WTC11 (cell line): ENCODE results near the gene OGA. TPM values are rescaled to one million over a fixed set of nuclear protein-coding genes. Genes with fewer than 3 reads are reported as not detected.

Experiments
- ATAC-seq: fragments of 200-7000 bp; cut with Tn5 transposase; 2 replicates; pipeline ENCODE4 v1.10.0; 2021; ENCODE audit warnings: mild to moderate bottlenecking, moderate library complexity
- CTCF ChIA-PET: fragments of 300-600 bp; sonication (Branson Sonifier 250); formaldehyde crosslinking; loops from one replicate; lab custom pipeline; 2021; ENCODE audit warnings: antibody characterized with exemption; lab: Charles Lee
- POLR2A ChIA-PET: fragments of 350-600 bp; sonication (Branson Sonifier 250); formaldehyde crosslinking; loops from one replicate; lab custom pipeline; 2021; ENCODE audit warnings: antibody characterized with exemption; lab: Charles Lee
- DNase-seq: peaks from one replicate; pipeline ENCODE4 v3.0.0; 2021; ENCODE audit warnings: low spot score
- H3K27ac Mint-ChIP-seq: 2 replicates; pipeline ENCODE4 v1.8.0; 2021; ENCODE audit warnings: mixed read lengths
- H3K27me3 Mint-ChIP-seq: 2 replicates; pipeline ENCODE4 v1.8.0; 2021; ENCODE audit warnings: low read depth, mild to moderate bottlenecking, moderate library complexity, mixed read lengths
- H3K36me3 Mint-ChIP-seq: 2 replicates; pipeline ENCODE4 v1.8.0; 2021; ENCODE audit warnings: mixed read lengths
- H3K4me1 Mint-ChIP-seq: 2 replicates; pipeline ENCODE4 v1.8.0; 2022; ENCODE audit warnings: mixed read lengths
- H3K4me3 Mint-ChIP-seq: 2 replicates; pipeline ENCODE4 v1.8.0; 2021; ENCODE audit warnings: mild to moderate bottlenecking, moderate library complexity, mixed read lengths
- H3K9me3 Mint-ChIP-seq: 2 replicates; pipeline ENCODE4 v1.8.0; 2021; ENCODE audit warnings: mixed read lengths
- CREM ChIP-seq: sonication (generic); formaldehyde crosslinking; IDR thresholded peaks from 2 replicates; pipeline ENCODE4 v1.8.1; 2022; ENCODE audit warnings: mild to moderate bottlenecking, missing genetic modification reagents, moderate library complexity
- CTCF ChIP-seq: fragments of 200-600 bp; IDR thresholded peaks from 2 replicates; pipeline ENCODE4 v1.8.0; 2022; ENCODE audit warnings: antibody characterized with exemption
- E2F5 ChIP-seq: sonication (generic); formaldehyde crosslinking; IDR thresholded peaks from 2 replicates; pipeline ENCODE4 v1.8.1; 2022; ENCODE audit warnings: mild to moderate bottlenecking, moderate library complexity, missing genetic modification reagents
- ETV6 ChIP-seq: sonication (generic); formaldehyde crosslinking; IDR thresholded peaks from 2 replicates; pipeline ENCODE4 v1.8.1; 2022; ENCODE audit warnings: mild to moderate bottlenecking, missing genetic modification reagents
- FOXJ3 ChIP-seq: sonication (generic); formaldehyde crosslinking; IDR thresholded peaks from 2 replicates; pipeline ENCODE4 v1.9.0; 2021; ENCODE audit warnings: missing genetic modification reagents, mild to moderate bottlenecking, borderline replicate concordance
- FOXP1 ChIP-seq: sonication (generic); formaldehyde crosslinking; IDR thresholded peaks from 2 replicates; pipeline ENCODE4 v1.8.0; 2022; ENCODE audit warnings: missing genetic modification reagents, mild to moderate bottlenecking, moderate library complexity, borderline replicate concordance
- GABPB1 ChIP-seq: sonication (generic); formaldehyde crosslinking; IDR thresholded peaks from 2 replicates; pipeline ENCODE4 v1.8.1; 2023; ENCODE audit warnings: mild to moderate bottlenecking, missing genetic modification reagents
- IRF2 ChIP-seq: sonication (generic); formaldehyde crosslinking; IDR thresholded peaks from 2 replicates; pipeline ENCODE4 v1.8.0; 2022; ENCODE audit warnings: low read depth, missing genetic modification reagents, borderline replicate concordance
- JAZF1 ChIP-seq: fragments of 250-450 bp; sonication (Bioruptor Pico); IDR thresholded peaks from 2 replicates; pipeline ENCODE4 v1.9.0; 2021; ENCODE audit warnings: moderate library complexity, mild to moderate bottlenecking, inconsistent platforms
- KAT7 ChIP-seq: sonication (generic); formaldehyde crosslinking; IDR thresholded peaks from 2 replicates; pipeline ENCODE4 v1.8.1; 2023; ENCODE audit warnings: missing genetic modification reagents, mild to moderate bottlenecking, borderline replicate concordance
- MAX ChIP-seq: sonication (generic); formaldehyde crosslinking; IDR thresholded peaks from 2 replicates; pipeline ENCODE4 v1.8.0; 2022; ENCODE audit warnings: mild to moderate bottlenecking, missing genetic modification reagents
- MLX ChIP-seq: sonication (generic); formaldehyde crosslinking; IDR thresholded peaks from 2 replicates; pipeline ENCODE4 v1.8.1; 2023; ENCODE audit warnings: mild to moderate bottlenecking, missing genetic modification reagents, moderate library complexity
- NFYB ChIP-seq: sonication (generic); formaldehyde crosslinking; conservative IDR thresholded peaks from 2 replicates; pipeline ENCODE4 v1.8.0; 2022; ENCODE audit warnings: low read depth, missing genetic modification reagents
- SMAD4 ChIP-seq: sonication (generic); formaldehyde crosslinking; IDR thresholded peaks from 2 replicates; pipeline ENCODE4 v1.8.0; 2022; ENCODE audit warnings: mild to moderate bottlenecking, missing genetic modification reagents
- TEAD1 ChIP-seq: sonication (generic); formaldehyde crosslinking; IDR thresholded peaks from 2 replicates; pipeline ENCODE4 v1.8.0; 2022; ENCODE audit warnings: mild to moderate bottlenecking, missing genetic modification reagents
- TP53 ChIP-seq: sonication (generic); formaldehyde crosslinking; IDR thresholded peaks from 2 replicates; pipeline ENCODE4 v1.8.1; 2023; ENCODE audit warnings: mild to moderate bottlenecking, missing genetic modification reagents
- ZNF121 ChIP-seq: sonication (generic); formaldehyde crosslinking; IDR thresholded peaks from 2 replicates; pipeline ENCODE4 v1.8.0; 2023; ENCODE audit warnings: missing genetic modification reagents
- ZNF219 ChIP-seq: sonication (generic); formaldehyde crosslinking; IDR thresholded peaks from 2 replicates; pipeline ENCODE4 v1.8.0; 2023; ENCODE audit warnings: missing genetic modification reagents, mild to moderate bottlenecking, borderline replicate concordance
- ZNF281 ChIP-seq: sonication (generic); formaldehyde crosslinking; IDR thresholded peaks from 2 replicates; pipeline ENCODE4 v1.8.0; 2023; ENCODE audit warnings: mild to moderate bottlenecking, missing genetic modification reagents
- ZNF671 ChIP-seq: fragments of 250-450 bp; sonication (Bioruptor Pico); IDR thresholded peaks from 2 replicates; pipeline ENCODE4 v1.8.0; 2021; ENCODE audit warnings: mild to moderate bottlenecking
- total RNA-seq: library from RNA; stranded (reverse); gene quantifications from 3 replicates; pipeline ENCODE4 v1.2.3, GENCODE V29; 2021
- TF ChIP-seq, protein P1 (sequence below): sonication (generic); formaldehyde crosslinking; IDR thresholded peaks from 2 replicates; pipeline ENCODE4 v1.8.1; 2022; ENCODE audit warnings: missing genetic modification reagents, borderline replicate concordance
- TF ChIP-seq, protein P2 (sequence below): sonication (generic); formaldehyde crosslinking; IDR thresholded peaks from 2 replicates; pipeline ENCODE4 v1.8.0; 2022; ENCODE audit warnings: mild to moderate bottlenecking, missing genetic modification reagents

Gene OGA
- total RNA-seq, 1 experiment from 2014 or later: 111 TPM

GRCh38 chr10:101848894-101849351 lies 30.7 kb upstream of the OGA start (continued):
- TF ChIP-seq CREM (CRISPR knock-in tag) (no peak), SMAD4 (CRISPR knock-in tag) (no peak), TEAD1 (CRISPR knock-in tag) (no peak), TP53 (no peak), ZNF219 (no peak), GABPB1 (CRISPR knock-in tag) (no peak), FOXP1 (CRISPR knock-in tag) (no peak), MLX (no peak), JAZF1 (CRISPR knock-in tag) (no peak), ZNF671 (CRISPR knock-in tag) (no peak), E2F5 (no peak), KAT7 (CRISPR knock-in tag) (no peak), ETV6 (no peak)

- Mint-ChIP-seq H3K27me3 (peaks cover 2% of the 10 kb centered on the region; the same call in 1 of the 2 replicates), H3K36me3 (no peaks in the 10 kb centered on the region), H3K4me3 (no peak overlapping the region), H3K9me3 (no peaks in the 10 kb centered on the region), H3K4me1 (peaks cover 33% of the 10 kb centered on the region), H3K27ac (no peak overlapping the region; the same call in 1 of the 2 replicates)
- DNase-seq (no peak), ATAC-seq (no peak)
- ChIA-PET CTCF (interaction anchor here (0.7 to 4.2 kb wide), 7 partner anchors 8 to 246 kb away, joined by 3 to 41 read pairs (median 11); no protein-coding TSS in a partner anchor), POLR2A (no interaction called here)
- TF ChIP-seq, protein P1, sequence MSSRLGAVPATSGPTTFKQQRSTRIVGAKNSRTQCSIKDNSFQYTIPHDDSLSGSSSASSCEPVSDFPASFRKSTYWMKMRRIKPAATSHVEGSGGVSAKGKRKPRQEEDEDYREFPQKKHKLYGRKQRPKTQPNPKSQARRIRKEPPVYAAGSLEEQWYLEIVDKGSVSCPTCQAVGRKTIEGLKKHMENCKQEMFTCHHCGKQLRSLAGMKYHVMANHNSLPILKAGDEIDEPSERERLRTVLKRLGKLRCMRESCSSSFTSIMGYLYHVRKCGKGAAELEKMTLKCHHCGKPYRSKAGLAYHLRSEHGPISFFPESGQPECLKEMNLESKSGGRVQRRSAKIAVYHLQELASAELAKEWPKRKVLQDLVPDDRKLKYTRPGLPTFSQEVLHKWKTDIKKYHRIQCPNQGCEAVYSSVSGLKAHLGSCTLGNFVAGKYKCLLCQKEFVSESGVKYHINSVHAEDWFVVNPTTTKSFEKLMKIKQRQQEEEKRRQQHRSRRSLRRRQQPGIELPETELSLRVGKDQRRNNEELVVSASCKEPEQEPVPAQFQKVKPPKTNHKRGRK: no peak
- TF ChIP-seq ZNF121: no peak
- no peak for TF ChIP-seq SMAD4 (CRISPR knock-in tag)
- no peak for TF ChIP-seq MAX (CRISPR knock-in tag)
- no peak for TF ChIP-seq FOXJ3
- TF ChIP-seq ZNF281 (CRISPR knock-in tag): no peak
- no peak for TF ChIP-seq CTCF
- TF ChIP-seq, protein P2, sequence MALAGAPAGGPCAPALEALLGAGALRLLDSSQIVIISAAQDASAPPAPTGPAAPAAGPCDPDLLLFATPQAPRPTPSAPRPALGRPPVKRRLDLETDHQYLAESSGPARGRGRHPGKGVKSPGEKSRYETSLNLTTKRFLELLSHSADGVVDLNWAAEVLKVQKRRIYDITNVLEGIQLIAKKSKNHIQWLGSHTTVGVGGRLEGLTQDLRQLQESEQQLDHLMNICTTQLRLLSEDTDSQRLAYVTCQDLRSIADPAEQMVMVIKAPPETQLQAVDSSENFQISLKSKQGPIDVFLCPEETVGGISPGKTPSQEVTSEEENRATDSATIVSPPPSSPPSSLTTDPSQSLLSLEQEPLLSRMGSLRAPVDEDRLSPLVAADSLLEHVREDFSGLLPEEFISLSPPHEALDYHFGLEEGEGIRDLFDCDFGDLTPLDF (CRISPR knock-in tag): no peak
- no peak for TF ChIP-seq NFYB
- TF ChIP-seq IRF2 (CRISPR knock-in tag): no peak
These were observed 30.2 kb upstream of the OGA start for GRCh38 chr10:101848408-101848807.
